Measurements from ENCODE around the gene C2orf92.

DNA sequence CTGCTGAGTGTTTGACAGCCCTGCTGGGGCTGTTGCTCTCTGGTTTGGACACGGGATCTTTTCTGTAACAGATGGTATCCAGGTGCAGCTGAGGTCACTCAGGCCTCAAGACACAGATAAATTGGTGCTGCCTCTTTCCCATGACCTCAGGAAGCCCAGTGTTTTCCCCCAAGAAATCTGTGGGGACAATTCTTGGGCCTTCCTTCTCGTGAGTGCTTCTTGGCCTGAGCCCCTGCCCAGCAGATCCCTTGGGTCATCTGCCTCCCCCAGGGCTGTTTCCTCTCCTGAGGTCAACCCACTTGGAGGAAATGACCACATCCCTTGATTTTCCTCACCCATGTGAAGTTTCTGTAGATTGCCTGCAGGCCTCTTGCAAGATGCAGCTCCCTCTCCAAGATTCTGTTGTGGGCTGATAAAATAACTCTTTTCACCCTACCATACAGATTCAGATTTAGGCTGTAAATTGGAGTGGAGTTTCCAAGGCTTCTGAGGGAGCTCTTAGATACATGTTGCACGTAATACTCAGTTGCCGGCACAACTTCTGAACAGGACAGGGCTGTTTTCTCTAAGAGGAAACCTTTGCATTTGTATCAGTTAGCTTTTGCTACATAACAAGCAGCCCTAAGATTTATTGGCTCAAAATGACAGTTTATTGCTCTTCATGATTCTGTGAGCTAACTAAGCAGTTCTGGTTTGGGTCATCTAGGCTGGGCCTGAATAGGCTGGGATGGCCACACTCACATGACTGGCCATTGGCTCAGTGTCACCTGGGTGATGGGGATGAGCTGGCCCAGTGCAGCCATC lies 57.0 kb downstream of the C2orf92 start:
- TF ChIP-seq EZH2phosphoT487 (IDR thresholded peaks at IDR 0.05) = no peak
- TF ChIP-seq, protein P1, sequence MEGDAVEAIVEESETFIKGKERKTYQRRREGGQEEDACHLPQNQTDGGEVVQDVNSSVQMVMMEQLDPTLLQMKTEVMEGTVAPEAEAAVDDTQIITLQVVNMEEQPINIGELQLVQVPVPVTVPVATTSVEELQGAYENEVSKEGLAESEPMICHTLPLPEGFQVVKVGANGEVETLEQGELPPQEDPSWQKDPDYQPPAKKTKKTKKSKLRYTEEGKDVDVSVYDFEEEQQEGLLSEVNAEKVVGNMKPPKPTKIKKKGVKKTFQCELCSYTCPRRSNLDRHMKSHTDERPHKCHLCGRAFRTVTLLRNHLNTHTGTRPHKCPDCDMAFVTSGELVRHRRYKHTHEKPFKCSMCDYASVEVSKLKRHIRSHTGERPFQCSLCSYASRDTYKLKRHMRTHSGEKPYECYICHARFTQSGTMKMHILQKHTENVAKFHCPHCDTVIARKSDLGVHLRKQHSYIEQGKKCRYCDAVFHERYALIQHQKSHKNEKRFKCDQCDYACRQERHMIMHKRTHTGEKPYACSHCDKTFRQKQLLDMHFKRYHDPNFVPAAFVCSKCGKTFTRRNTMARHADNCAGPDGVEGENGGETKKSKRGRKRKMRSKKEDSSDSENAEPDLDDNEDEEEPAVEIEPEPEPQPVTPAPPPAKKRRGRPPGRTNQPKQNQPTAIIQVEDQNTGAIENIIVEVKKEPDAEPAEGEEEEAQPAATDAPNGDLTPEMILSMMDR (IDR thresholded peaks at IDR 0.05) = no peak

Measured in neural progenitor cell (in vitro differentiated cells).